Endothelial cell of umbilical vein (primary cell): ENCODE results near the gene CENPU.

Experiments
- EZH2 ChIP-seq: IDR thresholded peaks from 2 replicates; pipeline ENCODE4 v1.6.1; 2012; ENCODE audit warnings: borderline replicate concordance, low read depth, mild to moderate bottlenecking, moderate library complexity, low read length, inconsistent platforms; ENCODE audit not compliant: severe bottlenecking
- GATA2 ChIP-seq: IDR thresholded peaks from 2 replicates; pipeline ENCODE4 v1.7.0; 2011; ENCODE audit warnings: low read depth, mild to moderate bottlenecking, moderate library complexity, mixed read lengths, low read length; ENCODE audit not compliant: insufficient read length, insufficient read depth
- JUN ChIP-seq: IDR thresholded peaks from 2 replicates; pipeline ENCODE4 v1.6.1; 2011; ENCODE audit warnings: borderline replicate concordance, low read depth; ENCODE audit not compliant: insufficient read length, insufficient read depth
- MYC ChIP-seq: IDR thresholded peaks from one replicate; pipeline ENCODE4 v1.6.1; 2011; ENCODE audit warnings: mild to moderate bottlenecking, low read depth, low read length
- POLR2A ChIP-seq: IDR thresholded peaks from 2 replicates; pipeline ENCODE4 v1.6.1; 2012; ENCODE audit warnings: low read depth, mild to moderate bottlenecking, control low read depth, low read length
- POLR2AphosphoS5 ChIP-seq: IDR thresholded peaks from 2 replicates; pipeline ENCODE4 v1.6.1; 2012; ENCODE audit warnings: low read depth, mild to moderate bottlenecking, control low read depth, low read length, moderate library complexity; ENCODE audit not compliant: insufficient read depth
- TF ChIP-seq, protein P1 (sequence below), 2 donors: IDR thresholded peaks; 1 replicate in 1 of 2; 2 replicates in 1 of 2; pipeline ENCODE4 v1.5.1; 2011; ENCODE audit warnings: low read length in 2 of 2, mild to moderate bottlenecking in 2 of 2, moderate library complexity in 2 of 2, control low read depth in 1 of 2, inconsistent platforms in 1 of 2, low read depth in 1 of 2; ENCODE audit not compliant: insufficient read depth in 1 of 2; ENCODE audit errors: extremely low read depth in 1 of 2
- TF ChIP-seq, protein P2 (sequence below): IDR thresholded peaks from 2 replicates; pipeline ENCODE4 v1.6.1; 2011; ENCODE audit not compliant: insufficient read depth, insufficient read length

DNA sequence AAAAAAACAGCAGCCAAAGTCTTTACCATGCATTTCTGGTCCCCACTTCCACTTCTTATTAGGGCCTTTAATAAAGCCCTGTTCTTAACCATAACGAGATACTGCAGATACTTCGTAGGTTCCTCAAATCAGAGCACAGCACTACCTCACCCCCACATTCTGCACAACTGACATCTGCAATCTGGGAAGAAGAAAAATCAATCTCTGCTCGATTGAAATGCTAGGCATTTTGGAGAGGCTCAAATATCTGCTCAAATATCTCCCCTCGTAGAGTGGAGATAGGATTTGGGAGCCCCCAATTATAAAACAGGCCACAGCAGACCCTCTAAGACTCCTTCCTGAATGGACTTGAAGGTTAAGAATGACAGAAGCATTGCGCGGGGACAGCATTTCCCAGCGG lies 40.3 kb upstream of the CENPU start:
- TF ChIP-seq, protein P1, sequence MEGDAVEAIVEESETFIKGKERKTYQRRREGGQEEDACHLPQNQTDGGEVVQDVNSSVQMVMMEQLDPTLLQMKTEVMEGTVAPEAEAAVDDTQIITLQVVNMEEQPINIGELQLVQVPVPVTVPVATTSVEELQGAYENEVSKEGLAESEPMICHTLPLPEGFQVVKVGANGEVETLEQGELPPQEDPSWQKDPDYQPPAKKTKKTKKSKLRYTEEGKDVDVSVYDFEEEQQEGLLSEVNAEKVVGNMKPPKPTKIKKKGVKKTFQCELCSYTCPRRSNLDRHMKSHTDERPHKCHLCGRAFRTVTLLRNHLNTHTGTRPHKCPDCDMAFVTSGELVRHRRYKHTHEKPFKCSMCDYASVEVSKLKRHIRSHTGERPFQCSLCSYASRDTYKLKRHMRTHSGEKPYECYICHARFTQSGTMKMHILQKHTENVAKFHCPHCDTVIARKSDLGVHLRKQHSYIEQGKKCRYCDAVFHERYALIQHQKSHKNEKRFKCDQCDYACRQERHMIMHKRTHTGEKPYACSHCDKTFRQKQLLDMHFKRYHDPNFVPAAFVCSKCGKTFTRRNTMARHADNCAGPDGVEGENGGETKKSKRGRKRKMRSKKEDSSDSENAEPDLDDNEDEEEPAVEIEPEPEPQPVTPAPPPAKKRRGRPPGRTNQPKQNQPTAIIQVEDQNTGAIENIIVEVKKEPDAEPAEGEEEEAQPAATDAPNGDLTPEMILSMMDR (IDR thresholded peaks at IDR 0.05; ENCODE audit: extremely low read depth in 1 of 2, insufficient read depth in 1 of 2, low read depth in 1 of 2, low read length in 2 of 2): no peak
- TF ChIP-seq MYC: no peak
- TF ChIP-seq POLR2AphosphoS5: no peak
- no peak for TF ChIP-seq EZH2
- TF ChIP-seq JUN: no peak
- TF ChIP-seq, protein P2, sequence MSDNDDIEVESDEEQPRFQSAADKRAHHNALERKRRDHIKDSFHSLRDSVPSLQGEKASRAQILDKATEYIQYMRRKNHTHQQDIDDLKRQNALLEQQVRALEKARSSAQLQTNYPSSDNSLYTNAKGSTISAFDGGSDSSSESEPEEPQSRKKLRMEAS: no peak
- TF ChIP-seq POLR2A: no peak
- TF ChIP-seq GATA2: no peak
